SK-N-SH (cell line): Measurements from ENCODE around the gene CACNA1D. TPM values are rescaled to one million over a fixed set of nuclear protein-coding genes. Genes with fewer than 3 reads are reported as not detected.

Experiments used
- CTCF ChIA-PET: fragments of 300-600, 350-600 bp; formaldehyde crosslinking; extraction: SDS; loops from one replicate; lab custom pipeline; 2021; lab: Yijun Ruan, JAX
- POLR2A ChIA-PET: fragments of 350-600 bp; sonication (Branson Sonifier 250); formaldehyde crosslinking; extraction: SDS; loops from one replicate; lab custom pipeline; 2020; ENCODE audit warnings: antibody characterized with exemption, inconsistent platforms; lab: Yijun Ruan, JAX
- DNase-seq: peaks from one replicate; pipeline ENCODE4 v3.0.0; 2012
- H2AFZ ChIP-seq: fragments of 200-600 bp; sonication (generic); 2 replicates; pipeline ENCODE4 v1.8.1; 2016; ENCODE audit warnings: antibody characterized with exemption, mild to moderate bottlenecking, low read depth
- H3F3A ChIP-seq: fragments of 200-600 bp; sonication (generic); replicated peaks from 2 replicates; pipeline ENCODE3; 2016; ENCODE audit warnings: antibody characterized with exemption, mild to moderate bottlenecking; ENCODE audit not compliant: insufficient read depth
- H3K27ac ChIP-seq, 2 experiments: fragments of 200-500 bp in 1 of 2; fragments of 200-600 bp in 1 of 2; sonication (Bioruptor generic) in 1 of 2; sonication (generic), shearing (Covaris generic) in 1 of 2; 2 replicates each; pipeline versions ENCODE4 v1.5.1 to v1.6.1; 2014 to 2016; ENCODE audit warnings: low read depth in 2 of 2, inconsistent platforms in 1 of 2, low read length in 1 of 2, mild to moderate bottlenecking in 1 of 2, mixed read lengths in 1 of 2
- H3K27me3 ChIP-seq: fragments of 200-600 bp; sonication (generic), shearing (Covaris generic); 2 replicates; pipeline ENCODE4 v1.6.1; 2016; ENCODE audit warnings: mixed run types; ENCODE audit not compliant: insufficient read depth
- H3K36me3 ChIP-seq, 2 experiments: fragments of 200-500 bp in 1 of 2; fragments of 200-600 bp in 1 of 2; sonication (Bioruptor generic) in 1 of 2; sonication (generic) in 1 of 2; replicated peaks in 1 of 2; 2 replicates each; pipeline versions ENCODE3 to v1.5.1; 2014 to 2016; ENCODE audit warnings: low read length in 1 of 2, mild to moderate bottlenecking in 1 of 2; ENCODE audit not compliant: insufficient read depth in 2 of 2, control insufficient read depth in 1 of 2
- H3K4me1 ChIP-seq, 2 experiments: fragments of 200-500 bp in 1 of 2; fragments of 200-600 bp in 1 of 2; sonication (Bioruptor generic) in 1 of 2; sonication (generic), shearing (Covaris generic) in 1 of 2; 2 replicates each; pipeline versions ENCODE4 v1.5.1 to v1.6.1; 2014 to 2016; ENCODE audit warnings: low read depth in 1 of 2, low read length in 1 of 2, mixed run types in 1 of 2; ENCODE audit not compliant: insufficient read depth in 2 of 2, control insufficient read depth in 1 of 2
- H3K4me2 ChIP-seq: fragments of 200-600 bp; sonication (generic), shearing (Covaris generic); 2 replicates; pipeline ENCODE4 v1.6.1; 2017; ENCODE audit warnings: mixed run types
- H3K4me3 ChIP-seq, 2 experiments: fragments of 200-500 bp in 1 of 2; fragments of 200-600 bp in 1 of 2; sonication (Bioruptor generic) in 1 of 2; sonication (generic), shearing (Covaris generic) in 1 of 2; 2 replicates each; pipeline versions ENCODE4 v1.5.1 to v1.8.1; 2014 to 2016; ENCODE audit warnings: low read depth in 2 of 2, inconsistent platforms in 1 of 2, low read length in 1 of 2, mild to moderate bottlenecking in 1 of 2, mixed read lengths in 1 of 2, moderate library complexity in 1 of 2
- H3K79me2 ChIP-seq: fragments of 200-600 bp; sonication (generic); 2 replicates; pipeline ENCODE4 v1.8.1; 2017; ENCODE audit warnings: mild to moderate bottlenecking; ENCODE audit not compliant: insufficient read depth
- H3K9ac ChIP-seq: fragments of 200-600 bp; sonication (generic); 2 replicates; pipeline ENCODE4 v1.6.1; 2017; ENCODE audit warnings: mixed run types
- H3K9me2 ChIP-seq: fragments of 200-600 bp; sonication (generic); 2 replicates; pipeline ENCODE4 v1.6.1; 2017; ENCODE audit warnings: mixed run types
- H3K9me3 ChIP-seq: fragments of 200-600 bp; sonication (generic); 2 replicates; pipeline ENCODE4 v1.6.1; 2017; ENCODE audit warnings: mixed run types, mild to moderate bottlenecking, moderate library complexity
- H4K20me1 ChIP-seq: fragments of 200-600 bp; sonication (generic); 2 replicates; pipeline ENCODE4 v1.6.1; 2017; ENCODE audit warnings: mild to moderate bottlenecking, mixed run types; ENCODE audit not compliant: insufficient read depth
- CHD2 ChIP-seq: fragments of 150-350 bp; IDR thresholded peaks from 2 replicates; pipeline ENCODE4 v1.6.1; 2018; ENCODE audit warnings: low read length; ENCODE audit not compliant: partially characterized antibody
- EP300 ChIP-seq, 2 experiments: IDR thresholded peaks; 2 replicates each; pipeline versions ENCODE4 v1.4.0 to v1.6.1; 2012; ENCODE audit warnings: borderline replicate concordance in 1 of 2, low read depth in 1 of 2, low read length in 1 of 2
- IRF3 ChIP-seq: fragments of 150-350 bp; IDR thresholded peaks from 2 replicates; pipeline ENCODE4 v1.6.1; 2016; ENCODE audit warnings: mild to moderate bottlenecking, low read depth, low read length
- MEF2A ChIP-seq: IDR thresholded peaks from 2 replicates; pipeline ENCODE4 v1.4.0; 2012; ENCODE audit warnings: low read depth, borderline replicate concordance
- MXI1 ChIP-seq: IDR thresholded peaks from 2 replicates; pipeline ENCODE4 v1.6.1; 2012; ENCODE audit warnings: mild to moderate bottlenecking, low read depth, low read length, improper control_type of control experiment
- NFIC ChIP-seq: IDR thresholded peaks from 2 replicates; pipeline ENCODE4 v1.4.0; 2012; ENCODE audit warnings: borderline replicate concordance
- PBX3 ChIP-seq: IDR thresholded peaks from 2 replicates; pipeline ENCODE4; 2012
- RAD21 ChIP-seq: IDR thresholded peaks from 2 replicates; pipeline ENCODE4 v1.6.1; 2012; ENCODE audit warnings: mild to moderate bottlenecking, low read length
- RCOR1 ChIP-seq: fragments of 150-350 bp; IDR thresholded peaks from 2 replicates; pipeline ENCODE4 v1.6.1; 2017; ENCODE audit warnings: antibody characterized with exemption, low read length
- REST ChIP-seq: IDR thresholded peaks from 2 replicates; pipeline ENCODE4 v1.6.1; 2012; ENCODE audit warnings: mild to moderate bottlenecking, low read depth, low read length, moderate library complexity
- RFX5 ChIP-seq: IDR thresholded peaks from 2 replicates; pipeline ENCODE4 v1.6.1; 2012; ENCODE audit warnings: mild to moderate bottlenecking, improper control_type of control experiment, low read length
- TAF1 ChIP-seq: IDR thresholded peaks from 2 replicates; pipeline ENCODE4 v1.6.1; 2012; ENCODE audit warnings: low read depth, mild to moderate bottlenecking, low read length, moderate library complexity, borderline replicate concordance
- TCF12 ChIP-seq: IDR thresholded peaks from 2 replicates; pipeline ENCODE4 v1.4.0; 2012
- TEAD4 ChIP-seq: IDR thresholded peaks from 2 replicates; pipeline ENCODE4 v1.4.0; 2012; ENCODE audit warnings: mild to moderate bottlenecking, borderline replicate concordance; ENCODE audit not compliant: insufficient read depth
- USF1 ChIP-seq: IDR thresholded peaks from 2 replicates; pipeline ENCODE4 v1.4.0; 2012; ENCODE audit warnings: low read depth, borderline replicate concordance
- YY1 ChIP-seq: IDR thresholded peaks from 2 replicates; pipeline ENCODE4 v1.4.0; 2012; ENCODE audit warnings: low read depth, mild to moderate bottlenecking
- ZBTB33 ChIP-seq: IDR thresholded peaks from 2 replicates; pipeline ENCODE4 v1.4.0; 2012; ENCODE audit warnings: low read depth, borderline replicate concordance
- WGBS: methylation state at CpG from one replicate; pipeline ENCODE4 v1.1.6; 2017; ENCODE audit warnings: low lambda C conversion rate; 5-methylcytosine and 5-hydroxymethylcytosine counted together
- polyA plus RNA-seq, 3 experiments: library from polyadenylated mRNA; depleted of rRNA; stranded (reverse); fragments of >200 nt; gene quantifications; 2 replicates each; pipeline ENCODE4 v1.2.3, GENCODE V29; 2012

The CACNA1D gene
- polyA plus RNA-seq, 1 of the 3 experiments (the other 2 are of a cell fraction), result 0.12 TPM

- Histone ChIP-seq H3K9me3 (no peaks in the 10 kb centered on the region), H3K4me3 (no peak overlapping the region), H3K9ac (no peak overlapping the region), H3K27me3 (no peaks in the 10 kb centered on the region), H3K27ac (no peak overlapping the region), H3K4me1 (peaks cover 0 to 9% of the 10 kb centered on the region in 2 experiments; a peak in 2 of 4 replicates), H3K4me2 (no peak overlapping the region), H4K20me1 (no peaks in the 10 kb centered on the region), H3F3A (no peaks in the 10 kb centered on the region), H3K79me2 (no peaks in the 10 kb centered on the region), H3K9me2 (no peaks in the 10 kb centered on the region), H3K36me3 (no peaks in the 10 kb centered on the region), H2AFZ (no peak overlapping the region)
- 47% methylated on average over 4 of the region's 4 CpGs for WGBS
- DNase-seq, result no peak
- ChIA-PET POLR2A (no interaction called here), CTCF (no interaction called here)
- TF ChIP-seq CHD2 (no peak), RFX5 (no peak), TAF1 (no peak), RCOR1 (no peak), YY1 (no peak), PBX3 (no peak), NFIC (no peak), EP300 (IDR thresholded peaks at IDR 0.05; ENCODE audit: borderline replicate concordance in 1 of 2, low read depth in 1 of 2, low read length in 1 of 2) (no peak), MEF2A (no peak), USF1 (no peak), TEAD4 (no peak), IRF3 (no peak), MXI1 (no peak), RAD21 (no peak), REST (no peak), TCF12 (no peak), ZBTB33 (no peak)
These were observed 99.2 kb downstream of the CACNA1D start for GRCh38 chr3:53593611-53594010.
